VCaP (cell line): ENCODE data around the gene TRIM62.

ENCODE experiments used
- H3K27ac ChIP-seq: fragments of 450-650 bp; 2 replicates; pipeline ENCODE4 v1.5.1; 2017
- CTCF ChIP-seq: fragments of 450-650 bp; conservative IDR thresholded peaks from 2 replicates; pipeline ENCODE4 v1.5.1; 2017; ENCODE audit warnings: mild to moderate bottlenecking, moderate library complexity

TRIM62 gene

DNA sequence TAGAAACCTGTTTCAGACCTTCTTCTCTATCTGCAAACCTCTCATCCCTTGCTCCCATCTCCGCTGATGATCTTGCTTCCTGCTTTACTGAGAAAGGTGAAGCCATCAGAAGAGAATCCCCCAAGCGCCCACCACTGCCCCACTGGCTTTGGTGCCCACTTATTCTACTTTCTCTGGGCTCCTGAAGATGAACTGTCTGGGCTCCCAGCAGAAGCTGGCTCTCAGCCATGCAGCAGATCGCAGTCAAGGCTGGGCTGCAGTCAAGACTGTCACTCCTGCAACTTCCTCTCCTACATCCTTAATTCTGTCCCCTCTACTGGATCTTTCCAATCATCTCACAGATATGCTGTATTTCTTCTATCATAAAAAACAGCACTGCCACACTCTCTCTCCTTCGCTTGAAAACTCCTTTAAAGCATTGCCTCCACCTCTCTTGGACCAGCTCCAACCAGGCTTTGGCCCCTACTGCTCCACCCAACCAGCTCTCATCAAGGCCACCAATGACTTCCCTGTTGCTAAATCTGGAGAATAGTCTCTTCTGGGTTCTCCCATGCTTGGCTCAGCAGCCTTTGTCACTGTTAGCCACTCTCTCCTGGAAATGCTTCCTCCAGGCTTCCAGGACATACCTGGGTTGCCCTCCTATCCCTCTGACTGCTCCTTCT lies 25.8 kb downstream of the TRIM62 start:
- no peak for TF ChIP-seq CTCF
- H3K27ac ChIP-seq: no peak overlapping the region

GRCh38 chr1:33153650-33154049 lies 28.2 kb downstream of the TRIM62 start:
- peak overlapping the region; percentile 95 for H3K27ac ChIP-seq
- no peak for TF ChIP-seq CTCF

GRCh38 chr1:33152685-33153432 lies 29.0 kb downstream of the TRIM62 start:
- no peak for TF ChIP-seq CTCF
- peak overlapping the region; percentile 95 for H3K27ac ChIP-seq

DNA sequence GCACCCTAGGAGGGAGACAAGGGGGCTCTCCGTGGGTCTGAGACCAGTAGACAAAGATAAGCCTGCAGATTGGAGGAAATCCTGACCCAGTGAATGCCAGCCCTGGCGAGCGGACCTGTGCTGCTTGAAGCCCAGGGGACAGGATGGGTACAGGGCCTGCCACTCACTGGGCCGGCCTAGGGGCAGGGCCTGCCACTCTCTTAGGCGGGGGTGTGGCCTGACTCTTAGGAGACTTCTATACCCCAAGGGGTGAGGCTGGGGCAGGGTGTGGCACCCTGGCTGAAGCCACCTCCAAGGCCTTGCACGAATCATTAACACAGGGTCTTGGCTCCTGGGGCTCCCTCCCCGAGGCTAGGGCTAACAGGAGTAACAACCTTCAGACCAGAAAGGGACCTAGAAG lies 30.7 kb downstream of the TRIM62 start:
- no peak for TF ChIP-seq CTCF
- peak overlapping the region; percentile 95 for H3K27ac ChIP-seq

DNA sequence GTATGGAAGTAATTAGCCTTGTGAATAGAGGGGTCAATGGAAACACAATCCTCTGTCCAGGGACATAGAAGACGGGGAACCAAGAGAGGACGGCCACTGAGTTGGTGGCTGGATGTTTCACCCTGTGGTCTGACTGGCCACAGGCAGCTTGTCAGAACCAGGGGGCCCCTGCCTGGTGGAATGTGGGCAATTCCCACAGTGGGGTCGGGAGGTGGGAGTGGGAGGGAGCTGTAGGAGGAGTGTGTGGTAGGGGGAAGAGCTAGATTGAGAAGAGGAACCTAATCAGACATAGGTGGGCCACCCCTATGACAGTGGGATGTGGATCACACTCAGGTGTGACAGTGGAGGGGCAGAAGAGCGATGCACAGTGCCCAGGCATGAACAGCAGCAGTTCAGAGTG lies 31.3 kb downstream of the TRIM62 start:
- peak overlapping the region; percentile 95 for H3K27ac ChIP-seq
- no peak for TF ChIP-seq CTCF

DNA sequence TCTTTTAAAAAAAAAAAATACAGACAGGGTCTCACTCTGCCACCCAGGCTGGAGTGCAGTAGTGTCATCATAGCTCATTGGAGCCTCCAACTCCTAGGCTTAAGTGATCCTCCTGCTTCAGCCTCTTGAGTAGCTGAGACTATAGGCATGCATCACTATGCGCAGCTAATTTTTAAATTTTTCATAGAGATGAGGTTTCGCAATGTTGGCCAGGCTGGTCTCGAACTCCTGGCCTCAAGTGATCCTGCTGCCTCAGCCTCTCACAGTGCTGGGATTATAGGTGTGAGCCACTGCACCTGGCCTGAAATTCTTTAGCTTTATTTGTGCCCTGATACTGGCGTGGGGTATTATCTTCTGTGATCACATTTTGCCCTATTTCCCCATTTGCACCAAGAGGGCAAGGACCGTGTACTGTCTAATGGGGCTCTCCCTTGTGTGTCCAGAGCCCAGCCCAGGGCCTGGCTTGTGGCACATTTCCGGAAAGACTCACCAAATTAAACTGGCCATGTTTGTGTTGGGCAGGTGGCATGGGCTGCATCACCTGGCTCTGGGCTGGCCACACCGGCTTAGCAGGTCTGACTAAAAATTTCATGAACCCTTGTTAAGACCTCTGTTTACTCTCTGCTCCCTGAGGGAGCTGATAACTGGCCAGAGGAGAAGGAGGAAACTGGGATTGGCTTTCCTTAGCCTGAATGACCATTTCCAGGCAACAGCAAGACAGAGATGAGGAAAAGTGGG lies 32.2 kb downstream of the TRIM62 start:
- H3K27ac ChIP-seq: peak overlapping the region; percentile 95
- no peak for TF ChIP-seq CTCF

DNA sequence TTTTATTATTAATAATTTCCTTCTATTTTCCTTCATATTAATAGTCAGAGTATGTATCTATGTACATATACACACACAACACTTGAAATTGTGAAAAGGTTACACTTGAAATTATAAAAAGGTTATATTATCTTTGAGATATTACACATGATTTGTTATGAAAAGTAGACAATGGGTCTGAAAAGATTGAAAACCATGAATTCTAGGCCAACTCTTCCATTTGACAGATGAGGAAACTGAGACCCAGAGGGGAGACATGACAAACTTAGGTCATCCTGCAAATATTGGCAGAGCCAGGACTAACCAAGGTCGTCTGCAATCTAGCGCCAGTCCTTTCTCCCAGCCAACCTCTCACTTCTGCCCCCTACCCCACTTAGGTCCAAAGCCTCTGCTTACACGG lies 33.2 kb downstream of the TRIM62 start:
- no peak for TF ChIP-seq CTCF
- H3K27ac ChIP-seq: peak overlapping the region; percentile 95
